Bronchus fibroblast of lung (primary cell): ENCODE measurements around the gene RDX. TPM values are rescaled to one million over a fixed set of nuclear protein-coding genes. Genes with fewer than 3 reads are reported as not detected.

Source experiments
- total RNA-seq: library from RNA; depleted of rRNA; stranded (reverse); fragments of >200 nt; gene quantifications from 2 replicates; pipeline ENCODE4 v1.2.3, GENCODE V29; 2015

Gene RDX
- total RNA-seq: 57.8 and 64.6 TPM in 2 replicates

DNA sequence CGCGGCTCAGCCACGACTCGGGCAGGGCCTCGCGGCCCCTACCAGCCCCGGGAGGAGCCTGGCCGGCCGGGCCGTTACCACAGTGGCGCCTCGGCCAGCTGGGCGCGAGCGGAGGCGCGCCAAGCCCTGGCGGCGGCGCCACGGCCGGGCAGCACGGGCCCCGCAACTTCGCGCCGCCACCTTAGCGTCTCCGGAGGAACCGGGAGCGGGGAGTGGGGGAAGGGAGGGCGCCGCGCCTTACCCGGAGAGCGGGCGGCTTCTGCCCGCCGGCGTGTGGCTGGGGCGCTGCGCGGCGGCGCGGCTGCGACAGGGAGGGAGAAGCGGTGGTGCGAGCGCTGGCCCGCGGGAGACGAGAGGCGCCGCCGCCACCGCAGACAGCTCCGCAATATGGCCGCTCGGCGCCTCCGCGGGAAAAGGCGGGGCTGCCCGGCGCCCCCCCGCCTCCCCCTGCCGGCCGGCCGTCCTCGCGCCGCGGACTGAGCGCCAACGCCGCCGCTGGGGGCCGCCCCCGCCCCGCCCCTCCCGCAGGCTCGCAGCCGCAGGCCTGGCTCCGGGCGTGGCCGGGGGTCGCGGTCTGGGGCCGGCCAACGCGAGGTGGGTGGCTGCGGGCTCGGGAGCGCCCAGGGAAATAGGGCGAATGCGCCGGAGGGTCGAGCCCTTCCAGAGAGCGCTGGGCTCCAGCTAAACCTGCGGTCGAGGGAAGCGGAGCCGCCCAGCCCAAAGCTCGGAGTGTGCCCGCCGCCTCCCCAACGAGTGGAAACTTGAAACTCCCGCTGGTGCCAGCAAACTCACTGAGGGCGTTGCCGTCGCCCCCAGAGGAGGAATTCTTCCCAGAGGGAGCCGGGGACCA, at the start of gene RDX:
Gene RDX, minus strand, starts transcription at position 389 of the 850 bp plus-strand sequence. CDS start 16,922 bp downstream, outside the sequence.

Other genes with a start within 250 kb of the RDX start
- 6.4 and 10.9 TPM in 2 replicates for gene ZC3H12C, start 203.2 kb downstream of the RDX start, total RNA-seq
- gene FDX1, start 133.3 kb upstream of the RDX start, total RNA-seq: 16.9 and 21.7 TPM in 2 replicates